ENCODE results near the gene HBS1L.

- no peak for TF ChIP-seq ZNF274 (IDR thresholded peaks at IDR 0.05; ENCODE audit: low read depth, low read length)
- no peak for TF ChIP-seq SUZ12 (IDR thresholded peaks at IDR 0.05; ENCODE audit: extremely low read depth, insufficient read depth, insufficient read length)
Measured at GRCh38 chr6:134979142-134979541, 75.5 kb downstream of the HBS1L start.
